Measurements from ENCODE around the gene BMP7.
"Not testable (repeated sequence)": the region's sequence is repeated elsewhere in the genome, so short reads cannot be mapped to it uniquely, and the experiment has no call there.

The BMP7 gene

DNA sequence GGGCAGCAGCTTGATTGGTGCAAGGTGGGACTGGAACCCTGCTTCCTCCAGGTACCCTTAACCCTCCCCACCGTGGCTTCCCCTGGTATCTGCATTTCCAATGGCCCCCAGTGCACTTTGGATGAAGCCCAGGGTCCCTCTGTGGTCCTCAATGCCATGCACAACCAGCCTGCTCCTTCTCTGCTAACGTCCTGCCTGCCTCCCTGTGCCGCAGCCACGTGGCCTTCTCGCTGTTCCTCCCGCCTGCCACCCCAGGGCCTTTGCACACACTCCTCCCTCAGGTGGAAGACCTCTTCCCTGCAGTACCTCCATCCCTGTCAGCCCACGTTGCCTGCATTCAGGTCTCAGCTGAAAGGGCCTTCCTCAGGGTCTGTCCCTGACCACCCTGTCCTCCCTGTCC is 101.6 kb downstream of the BMP7 start:
- H3K9me3 ChIP-seq (ENCODE audit: control insufficient read depth in 1 of 2, low read length in 2 of 2): no peaks in the 10 kb centered on the region
- H3K4me3 ChIP-seq (ENCODE audit: low read depth in 1 of 2, low read length in 2 of 2): no peak overlapping the region
- no peaks in the 10 kb centered on the region for H3K27me3 ChIP-seq (ENCODE audit: control insufficient read depth in 1 of 2, insufficient read depth in 2 of 2, low read length in 2 of 2)
- H3K36me3 ChIP-seq (ENCODE audit: control insufficient read depth in 1 of 2, insufficient read depth in 2 of 2, low read length in 2 of 2): no peaks in the 10 kb centered on the region
- H3K27ac ChIP-seq (ENCODE audit: low read depth, low read length): no peak overlapping the region
- H3K9ac ChIP-seq (ENCODE audit: low read depth in 1 of 2, low read length in 2 of 2): no peak overlapping the region
- no peaks in the 10 kb centered on the region for H3K4me1 ChIP-seq (ENCODE audit: control insufficient read depth in 1 of 2, insufficient read depth in 2 of 2, low read length in 2 of 2)

DNA sequence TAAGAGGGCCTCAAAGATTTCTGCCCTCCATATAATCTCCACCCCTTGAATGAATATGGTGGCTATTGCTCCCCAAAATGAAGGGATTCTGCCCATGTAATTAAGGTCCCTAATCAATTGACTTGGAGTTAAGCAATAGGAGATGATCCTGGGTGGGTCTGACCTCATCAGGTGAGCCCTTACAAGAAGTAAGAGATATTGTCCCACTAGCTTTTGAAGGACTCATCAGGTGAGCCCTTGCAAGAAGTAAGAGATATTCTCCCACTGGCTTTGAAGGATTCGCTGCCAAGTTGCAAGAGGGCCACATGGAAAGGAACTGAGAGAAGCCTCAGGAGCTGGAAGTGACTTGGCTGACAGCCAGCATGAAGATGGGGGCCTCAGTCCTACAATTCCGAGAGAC is 103.4 kb downstream of the BMP7 start:
- no peak overlapping the region for H3K4me3 ChIP-seq (ENCODE audit: low read depth in 1 of 2, low read length in 2 of 2)
- H3K9me3 ChIP-seq (ENCODE audit: control insufficient read depth in 1 of 2, low read length in 2 of 2): no peaks in the 10 kb centered on the region
- H3K9ac ChIP-seq (ENCODE audit: low read depth in 1 of 2, low read length in 2 of 2): no peak overlapping the region
- H3K36me3 ChIP-seq (ENCODE audit: control insufficient read depth in 1 of 2, insufficient read depth in 2 of 2, low read length in 2 of 2): no peaks in the 10 kb centered on the region
- H3K27ac ChIP-seq (ENCODE audit: low read depth, low read length): no peak overlapping the region
- no peaks in the 10 kb centered on the region for H3K4me1 ChIP-seq (ENCODE audit: control insufficient read depth in 1 of 2, insufficient read depth in 2 of 2, low read length in 2 of 2)
- no peaks in the 10 kb centered on the region for H3K27me3 ChIP-seq (ENCODE audit: control insufficient read depth in 1 of 2, insufficient read depth in 2 of 2, low read length in 2 of 2)

DNA sequence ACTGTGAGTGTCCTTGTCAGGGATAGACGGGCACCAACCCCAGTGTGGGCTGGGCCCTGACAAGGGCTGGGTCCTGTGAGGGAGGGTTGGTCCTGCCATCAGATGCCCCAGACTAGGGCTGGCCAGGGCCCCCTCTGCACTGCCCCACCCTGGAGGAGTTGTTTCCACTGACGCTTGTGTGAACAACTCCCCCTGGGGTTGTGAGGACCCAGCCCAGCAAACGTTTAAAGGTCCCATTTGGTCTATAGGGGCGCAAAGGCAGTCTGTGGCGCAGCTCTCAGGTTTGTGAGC is 104.1 kb downstream of the BMP7 start:
- H3K27me3 ChIP-seq (ENCODE audit: control insufficient read depth in 1 of 2, insufficient read depth in 2 of 2, low read length in 2 of 2): no peaks in the 10 kb centered on the region
- no peaks in the 10 kb centered on the region for H3K36me3 ChIP-seq (ENCODE audit: control insufficient read depth in 1 of 2, insufficient read depth in 2 of 2, low read length in 2 of 2)
- H3K9me3 ChIP-seq (ENCODE audit: control insufficient read depth in 1 of 2, low read length in 2 of 2): no peaks in the 10 kb centered on the region
- H3K27ac ChIP-seq (ENCODE audit: low read depth, low read length): no peak overlapping the region
- no peak overlapping the region for H3K4me3 ChIP-seq (ENCODE audit: low read depth in 1 of 2, low read length in 2 of 2)
- no peaks in the 10 kb centered on the region for H3K4me1 ChIP-seq (ENCODE audit: control insufficient read depth in 1 of 2, insufficient read depth in 2 of 2, low read length in 2 of 2)
- H3K9ac ChIP-seq (ENCODE audit: low read depth in 1 of 2, low read length in 2 of 2): no peak overlapping the region

DNA sequence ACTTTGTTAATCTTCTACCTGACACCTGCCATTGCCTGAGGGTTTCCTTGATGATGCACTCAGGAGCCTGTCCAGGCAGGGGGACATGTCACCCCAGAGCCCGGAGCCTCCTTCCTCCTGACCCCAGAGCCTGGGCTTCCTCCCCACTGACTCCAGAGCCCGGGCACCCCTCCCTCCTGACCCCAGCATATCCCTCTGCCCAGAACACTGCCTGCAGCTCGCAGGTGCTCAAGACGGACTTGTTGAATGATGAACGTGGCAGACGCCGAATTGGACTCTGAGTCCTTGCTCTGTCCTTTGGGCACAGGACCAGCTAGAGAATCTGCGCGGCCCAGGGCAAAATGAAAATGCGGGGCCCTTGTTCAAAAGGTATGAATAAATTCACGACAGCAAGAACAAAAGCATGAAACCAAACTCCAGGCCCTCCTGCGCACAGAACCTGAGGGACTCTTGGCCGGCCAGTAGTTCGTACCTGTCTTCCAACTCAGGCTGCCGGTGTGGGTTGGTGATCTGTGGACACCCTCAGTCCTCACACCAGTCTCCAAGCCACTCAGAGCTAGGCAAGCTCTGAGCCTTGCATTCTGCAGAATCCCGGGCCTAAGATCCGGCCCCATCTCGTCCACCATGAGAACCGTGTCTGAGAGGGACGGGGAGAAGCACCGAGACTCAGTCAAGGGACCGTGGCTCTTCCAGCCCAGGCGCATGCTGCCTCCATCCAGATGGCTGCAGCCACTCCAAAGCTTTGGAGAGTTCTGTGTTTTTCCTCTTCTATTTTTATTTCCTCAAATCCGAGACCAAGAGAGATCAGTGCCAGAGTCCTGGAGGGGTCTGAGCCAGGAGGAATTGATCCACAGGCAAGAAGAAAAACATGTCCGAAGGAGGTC is 104.7 kb downstream of the BMP7 start:
- H3K9me3 ChIP-seq (ENCODE audit: control insufficient read depth in 1 of 2, low read length in 2 of 2): no peaks in the 10 kb centered on the region
- no peaks in the 10 kb centered on the region for H3K27me3 ChIP-seq (ENCODE audit: control insufficient read depth in 1 of 2, insufficient read depth in 2 of 2, low read length in 2 of 2)
- H3K9ac ChIP-seq (ENCODE audit: low read depth in 1 of 2, low read length in 2 of 2): no peak overlapping the region
- no peak overlapping the region for H3K4me3 ChIP-seq (ENCODE audit: low read depth in 1 of 2, low read length in 2 of 2)
- H3K4me1 ChIP-seq (ENCODE audit: control insufficient read depth in 1 of 2, insufficient read depth in 2 of 2, low read length in 2 of 2): no peaks in the 10 kb centered on the region
- H3K27ac ChIP-seq (ENCODE audit: low read depth, low read length): no peak overlapping the region
- no peaks in the 10 kb centered on the region for H3K36me3 ChIP-seq (ENCODE audit: control insufficient read depth in 1 of 2, insufficient read depth in 2 of 2, low read length in 2 of 2)

DNA sequence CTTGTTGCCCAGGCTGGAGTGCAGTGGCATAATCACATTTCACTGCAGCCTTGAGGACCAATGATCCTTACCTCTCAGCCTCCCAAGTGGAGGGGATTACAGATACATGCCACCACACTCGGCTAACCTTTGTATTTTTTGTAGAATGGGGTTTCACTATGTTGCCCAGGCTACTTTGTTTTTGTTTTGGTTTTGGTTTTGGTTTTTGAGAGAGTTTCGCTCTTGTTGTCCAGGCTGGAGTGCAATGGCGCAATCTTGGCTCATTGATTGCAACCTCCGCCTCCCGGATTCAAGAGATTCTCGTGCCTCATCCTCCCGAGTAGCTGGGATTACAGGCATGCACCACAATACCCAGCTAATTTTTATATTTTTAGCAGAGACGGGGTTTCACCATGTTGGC is 105.5 kb downstream of the BMP7 start:
- no peaks in the 10 kb centered on the region for H3K27me3 ChIP-seq (ENCODE audit: control insufficient read depth in 1 of 2, insufficient read depth in 2 of 2, low read length in 2 of 2)
- H3K9ac ChIP-seq (ENCODE audit: low read depth in 1 of 2, low read length in 2 of 2): no peak overlapping the region
- no peaks in the 10 kb centered on the region for H3K9me3 ChIP-seq (ENCODE audit: control insufficient read depth in 1 of 2, low read length in 2 of 2)
- no peak overlapping the region for H3K27ac ChIP-seq (ENCODE audit: low read depth, low read length)
- H3K4me3 ChIP-seq (ENCODE audit: low read depth in 1 of 2, low read length in 2 of 2): no peak overlapping the region
- H3K4me1 ChIP-seq (ENCODE audit: control insufficient read depth in 1 of 2, insufficient read depth in 2 of 2, low read length in 2 of 2): no peaks in the 10 kb centered on the region
- H3K36me3 ChIP-seq (ENCODE audit: control insufficient read depth in 1 of 2, insufficient read depth in 2 of 2, low read length in 2 of 2): no peaks in the 10 kb centered on the region

DNA sequence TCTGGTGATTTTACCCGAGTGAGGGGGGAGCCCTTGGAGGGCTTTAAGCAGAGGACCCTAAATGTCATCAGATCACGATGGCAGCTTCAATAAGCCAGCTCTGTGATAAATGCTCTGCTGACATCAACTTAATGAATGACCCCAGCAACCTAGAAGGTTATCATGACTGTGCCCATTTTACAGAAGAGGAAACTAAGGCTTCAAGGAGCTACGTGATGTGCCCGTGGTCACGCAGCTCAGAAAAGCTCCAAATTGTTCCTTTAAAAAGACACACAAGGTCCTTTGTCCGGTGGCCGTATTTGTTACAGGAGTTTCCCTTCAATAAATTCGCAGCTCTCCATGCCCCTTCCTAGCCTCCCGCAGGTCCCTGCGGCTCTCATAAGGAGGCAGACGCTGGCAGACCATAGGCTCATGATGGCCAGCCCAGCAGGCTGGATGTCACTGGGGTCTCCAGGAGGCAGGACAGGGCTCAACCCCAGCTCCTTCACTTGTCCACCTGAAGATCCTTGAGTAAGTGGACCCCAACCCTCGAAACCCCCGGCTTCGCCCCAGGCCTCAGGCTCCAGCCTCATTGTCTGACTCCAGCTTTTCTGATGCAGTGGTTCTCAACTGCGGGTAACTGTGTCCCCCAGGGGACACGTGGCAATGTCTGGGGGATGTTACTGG is 106.4 kb downstream of the BMP7 start:
- Histone ChIP-seq H3K36me3 (ENCODE audit: control insufficient read depth in 1 of 2, insufficient read depth in 2 of 2, low read length in 2 of 2) (no peaks in the 10 kb centered on the region), H3K9ac (ENCODE audit: low read depth in 1 of 2, low read length in 2 of 2) (no peak overlapping the region), H3K4me3 (ENCODE audit: low read depth in 1 of 2, low read length in 2 of 2) (no peak overlapping the region), H3K4me1 (ENCODE audit: control insufficient read depth in 1 of 2, insufficient read depth in 2 of 2, low read length in 2 of 2) (no peaks in the 10 kb centered on the region), H3K27me3 (ENCODE audit: control insufficient read depth in 1 of 2, insufficient read depth in 2 of 2, low read length in 2 of 2) (no peaks in the 10 kb centered on the region), H3K9me3 (ENCODE audit: control insufficient read depth in 1 of 2, low read length in 2 of 2) (no peaks in the 10 kb centered on the region), H3K27ac (ENCODE audit: low read depth, low read length) (no peak overlapping the region)

DNA sequence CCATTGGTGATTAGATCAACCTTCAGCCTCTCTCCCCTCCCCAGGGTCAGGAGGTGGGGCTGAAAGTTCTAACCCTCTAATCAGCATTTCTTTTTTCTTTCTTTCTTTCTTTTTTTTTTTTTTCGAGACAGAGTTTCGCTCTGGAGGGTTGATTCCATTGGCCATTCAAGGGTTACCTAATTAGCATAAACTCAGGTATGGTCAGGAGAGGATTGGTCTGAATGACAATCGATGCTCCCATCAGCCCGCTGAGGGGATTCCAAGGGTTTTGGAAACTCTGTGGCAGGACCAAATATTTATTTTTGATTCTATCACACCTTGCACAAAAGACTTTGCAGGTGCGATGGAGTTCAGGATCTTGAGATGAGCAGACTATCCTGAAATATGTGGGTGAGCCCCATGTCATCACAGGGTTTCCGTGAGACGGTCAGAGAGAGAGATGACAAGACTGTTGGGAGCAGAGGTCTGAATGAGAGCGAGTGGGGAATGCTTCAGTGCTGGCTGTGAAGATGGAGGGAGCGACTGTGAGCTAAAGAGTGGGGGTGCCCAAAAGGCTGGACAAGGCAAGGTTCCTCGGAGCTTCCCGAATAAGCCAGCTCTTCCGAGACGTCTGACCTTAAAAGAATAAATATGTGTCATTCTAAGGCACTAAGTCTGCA is 107.1 kb downstream of the BMP7 start:
- H3K27ac ChIP-seq (ENCODE audit: low read depth, low read length): no peak overlapping the region
- H3K9ac ChIP-seq (ENCODE audit: low read depth in 1 of 2, low read length in 2 of 2): no peak overlapping the region
- no peaks in the 10 kb centered on the region for H3K4me1 ChIP-seq (ENCODE audit: control insufficient read depth in 1 of 2, insufficient read depth in 2 of 2, low read length in 2 of 2)
- no peak overlapping the region for H3K4me3 ChIP-seq (ENCODE audit: low read depth in 1 of 2, low read length in 2 of 2)
- H3K36me3 ChIP-seq (ENCODE audit: control insufficient read depth in 1 of 2, insufficient read depth in 2 of 2, low read length in 2 of 2): no peaks in the 10 kb centered on the region
- H3K27me3 ChIP-seq (ENCODE audit: control insufficient read depth in 1 of 2, insufficient read depth in 2 of 2, low read length in 2 of 2): no peaks in the 10 kb centered on the region
- no peaks in the 10 kb centered on the region for H3K9me3 ChIP-seq (ENCODE audit: control insufficient read depth in 1 of 2, low read length in 2 of 2)

DNA sequence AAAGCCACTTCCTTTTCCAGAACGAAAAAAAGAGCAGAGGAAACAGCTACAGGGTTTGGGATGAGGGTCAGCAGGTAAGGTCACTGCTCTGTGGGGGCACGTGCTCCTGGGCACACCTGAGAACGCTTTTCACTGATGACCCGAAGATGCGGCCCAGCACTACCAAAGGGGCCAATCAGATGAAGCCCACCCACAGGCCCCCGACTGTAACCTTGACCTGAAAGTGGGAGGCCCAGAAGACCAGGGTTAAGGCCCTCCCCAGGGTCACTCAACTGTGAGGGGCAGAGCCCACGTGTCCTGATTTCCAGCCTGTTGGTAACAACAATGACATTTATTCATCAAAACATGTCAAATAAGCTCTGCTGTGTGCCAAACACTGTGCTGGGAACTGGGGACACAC is 108.0 kb downstream of the BMP7 start:
- no peaks in the 10 kb centered on the region for H3K27me3 ChIP-seq (ENCODE audit: control insufficient read depth in 1 of 2, insufficient read depth in 2 of 2, low read length in 2 of 2)
- no peaks in the 10 kb centered on the region for H3K9me3 ChIP-seq (ENCODE audit: control insufficient read depth in 1 of 2, low read length in 2 of 2)
- no peak overlapping the region for H3K9ac ChIP-seq (ENCODE audit: low read depth in 1 of 2, low read length in 2 of 2)
- H3K4me1 ChIP-seq (ENCODE audit: control insufficient read depth in 1 of 2, insufficient read depth in 2 of 2, low read length in 2 of 2): no peaks in the 10 kb centered on the region
- H3K27ac ChIP-seq (ENCODE audit: low read depth, low read length): no peak overlapping the region
- H3K4me3 ChIP-seq (ENCODE audit: low read depth in 1 of 2, low read length in 2 of 2): no peak overlapping the region
- H3K36me3 ChIP-seq (ENCODE audit: control insufficient read depth in 1 of 2, insufficient read depth in 2 of 2, low read length in 2 of 2): no peaks in the 10 kb centered on the region

DNA sequence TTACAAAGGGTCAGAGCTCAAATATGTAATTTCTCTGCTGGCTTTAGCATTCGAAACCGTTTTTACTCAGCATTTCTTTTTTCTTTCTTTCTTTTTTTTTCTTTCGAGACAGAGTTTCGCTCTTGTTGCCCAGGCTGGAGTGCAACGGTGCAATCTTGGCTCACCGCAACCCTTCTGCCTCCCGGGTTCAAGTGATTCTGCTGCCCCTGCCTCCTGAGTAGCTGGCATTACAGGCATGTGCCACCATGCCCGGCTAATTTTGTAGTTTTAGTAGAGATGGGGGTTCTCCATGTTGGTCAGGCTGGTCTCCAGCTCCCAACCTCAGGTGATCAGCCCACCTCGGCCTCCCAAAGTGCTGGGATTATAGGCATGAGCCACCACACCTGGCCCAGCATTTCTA is 108.7 kb downstream of the BMP7 start:
- not testable (repeated sequence) for H3K9me3 ChIP-seq (ENCODE audit: control insufficient read depth in 1 of 2, low read length in 2 of 2); H3K36me3 ChIP-seq (ENCODE audit: control insufficient read depth in 1 of 2, insufficient read depth in 2 of 2, low read length in 2 of 2); H3K9ac ChIP-seq (ENCODE audit: low read depth in 1 of 2, low read length in 2 of 2); H3K4me3 ChIP-seq (ENCODE audit: low read depth in 1 of 2, low read length in 2 of 2); H3K27ac ChIP-seq (ENCODE audit: low read depth, low read length); H3K4me1 ChIP-seq (ENCODE audit: control insufficient read depth in 1 of 2, insufficient read depth in 2 of 2, low read length in 2 of 2); H3K27me3 ChIP-seq (ENCODE audit: control insufficient read depth in 1 of 2, insufficient read depth in 2 of 2, low read length in 2 of 2)

DNA sequence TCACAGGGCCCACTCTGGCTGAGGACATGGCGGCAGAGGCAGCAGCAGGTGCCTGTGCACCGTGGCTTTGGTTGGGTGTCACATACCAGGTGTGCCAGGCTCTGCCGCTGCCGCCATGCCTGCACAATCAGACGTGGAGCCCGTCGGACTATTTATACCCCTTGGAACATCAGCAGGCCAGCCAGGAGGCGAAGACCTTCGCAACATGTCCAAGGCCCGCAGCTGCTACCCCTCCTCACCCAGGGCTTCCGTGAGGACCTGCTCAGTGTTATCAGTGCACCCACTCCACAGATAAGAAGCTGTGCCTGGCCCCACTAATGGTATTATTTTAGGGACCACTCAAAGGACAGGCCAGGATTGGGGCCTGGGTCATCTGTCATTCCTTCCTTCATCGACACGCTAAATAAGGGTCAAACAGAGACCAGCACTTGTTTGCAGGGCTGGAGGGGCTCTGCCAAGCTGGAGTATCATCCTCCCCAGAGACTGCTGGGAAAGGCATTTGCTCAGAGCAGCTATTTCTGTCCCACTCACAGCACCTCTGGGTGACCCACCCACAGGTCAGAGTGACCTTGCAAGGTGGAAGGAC is 109.2 kb downstream of the BMP7 start:
- no peak overlapping the region for H3K9ac ChIP-seq (ENCODE audit: low read depth in 1 of 2, low read length in 2 of 2)
- no peak overlapping the region for H3K27ac ChIP-seq (ENCODE audit: low read depth, low read length)
- H3K9me3 ChIP-seq (ENCODE audit: control insufficient read depth in 1 of 2, low read length in 2 of 2): no peaks in the 10 kb centered on the region
- H3K27me3 ChIP-seq (ENCODE audit: control insufficient read depth in 1 of 2, insufficient read depth in 2 of 2, low read length in 2 of 2): no peaks in the 10 kb centered on the region
- no peaks in the 10 kb centered on the region for H3K4me1 ChIP-seq (ENCODE audit: control insufficient read depth in 1 of 2, insufficient read depth in 2 of 2, low read length in 2 of 2)
- no peaks in the 10 kb centered on the region for H3K36me3 ChIP-seq (ENCODE audit: control insufficient read depth in 1 of 2, insufficient read depth in 2 of 2, low read length in 2 of 2)
- H3K4me3 ChIP-seq (ENCODE audit: low read depth in 1 of 2, low read length in 2 of 2): no peak overlapping the region

Measured in duodenal mucosa (tissue), 2 donors.